HG03378 (cell line): ENCODE measurements around the gene FOCAD.

Source experiments
- ATAC-seq: cut with Tn5 transposase; IDR thresholded peaks from one replicate; pipeline ENCODE4 v1.9.1; 2021; ENCODE audit warnings: mild to moderate bottlenecking, moderate library complexity; ENCODE audit not compliant: unreplicated experiment

The FOCAD gene

GRCh38 chr9:20681467-20681866 is 2.6 kb upstream of the FOCAD start:
- ATAC-seq: no peak

- peak; percentile 36 for ATAC-seq
Measured at GRCh38 chr9:20683351-20684034, 566 bp upstream of the FOCAD start.

- no peak for ATAC-seq
Measured at GRCh38 chr9:20684875-20685696, 1.0 kb downstream of the FOCAD start.

- no peak for ATAC-seq
Measured at GRCh38 chr9:20685769-20686168, 1.7 kb downstream of the FOCAD start.

- no peak for ATAC-seq
Measured at GRCh38 chr9:20689833-20690232, 5.8 kb downstream of the FOCAD start.

- ATAC-seq: no peak
Measured at GRCh38 chr9:20692554-20692953, 8.5 kb downstream of the FOCAD start.

- ATAC-seq: no peak
Measured at GRCh38 chr9:20693068-20693467, 9.0 kb downstream of the FOCAD start.

- ATAC-seq: no peak
Measured at GRCh38 chr9:20694248-20694647, 10.2 kb downstream of the FOCAD start.

GRCh38 chr9:20697021-20697719 is 13.1 kb downstream of the FOCAD start:
- no peak for ATAC-seq

- ATAC-seq: no peak
Measured at GRCh38 chr9:20698782-20699181, 14.7 kb downstream of the FOCAD start.

GRCh38 chr9:20701060-20701459 is 17.0 kb downstream of the FOCAD start:
- ATAC-seq: no peak

GRCh38 chr9:20702570-20702969 is 18.5 kb downstream of the FOCAD start:
- no peak for ATAC-seq

- ATAC-seq: no peak
Measured at GRCh38 chr9:20703146-20703545, 19.1 kb downstream of the FOCAD start.

- ATAC-seq: no peak
Measured at GRCh38 chr9:20707708-20708107, 23.6 kb downstream of the FOCAD start.

- ATAC-seq: no peak
Measured at GRCh38 chr9:20713172-20713571, 29.1 kb downstream of the FOCAD start.

- ATAC-seq: no peak
Measured at GRCh38 chr9:20714442-20715415, 30.7 kb downstream of the FOCAD start.

- no peak for ATAC-seq
Measured at GRCh38 chr9:20722221-20722620, 38.2 kb downstream of the FOCAD start.

- ATAC-seq: no peak
Measured at GRCh38 chr9:20725675-20726074, 41.6 kb downstream of the FOCAD start.

GRCh38 chr9:20726144-20726543 is 42.1 kb downstream of the FOCAD start:
- ATAC-seq: no peak

GRCh38 chr9:20728493-20729220 is 44.6 kb downstream of the FOCAD start:
- ATAC-seq: no peak
